Measurements from ENCODE around the gene TICAM2. TPM values are rescaled to one million over a fixed set of nuclear protein-coding genes. Genes with fewer than 3 reads are reported as not detected.

Gene TICAM2
- total RNA-seq, 1 experiment from 2014 or later: 2.1 TPM

- Mint-ChIP-seq H3K4me1 (ENCODE audit: low read depth, unreplicated experiment) (no peaks in the 10 kb centered on the region), H3K36me3 (ENCODE audit: insufficient read depth, unreplicated experiment) (no peaks in the 10 kb centered on the region), H3K27me3 (ENCODE audit: unreplicated experiment) (no peaks in the 10 kb centered on the region), H3K27ac (ENCODE audit: unreplicated experiment) (no peak overlapping the region), H3K4me3 (ENCODE audit: low read depth, unreplicated experiment) (no peak overlapping the region), H3K9me3 (ENCODE audit: low read depth, unreplicated experiment) (no peaks in the 10 kb centered on the region)
- DNase-seq: no peak
- intact Hi-C loops (cut with micrococcal nuclease; ENCODE audit: unreplicated experiment): no loop called here
- CTCF ChIA-PET: no interaction called here
- no TSS peak for BruUV-seq (replicated peaks)
- TF ChIP-seq CTCF (IDR thresholded peaks at IDR 0.05; ENCODE audit: unreplicated experiment): no peak
Measured at GRCh38 chr5:115589043-115589442, 13.2 kb downstream of the TICAM2 start.

- CTCF ChIA-PET: no interaction called here
- intact Hi-C loops (cut with micrococcal nuclease; ENCODE audit: unreplicated experiment): no loop called here
- H3K9me3 Mint-ChIP-seq (ENCODE audit: low read depth, unreplicated experiment): no peaks in the 10 kb centered on the region
- H3K27me3 Mint-ChIP-seq (ENCODE audit: unreplicated experiment): no peaks in the 10 kb centered on the region
- TF ChIP-seq CTCF (IDR thresholded peaks at IDR 0.05; ENCODE audit: unreplicated experiment): no peak
- H3K27ac Mint-ChIP-seq (ENCODE audit: unreplicated experiment): no peak overlapping the region
- no TSS peak for BruUV-seq (replicated peaks)
- no peaks in the 10 kb centered on the region for H3K4me1 Mint-ChIP-seq (ENCODE audit: low read depth, unreplicated experiment)
- DNase-seq: no peak
- no peaks in the 10 kb centered on the region for H3K36me3 Mint-ChIP-seq (ENCODE audit: insufficient read depth, unreplicated experiment)
- H3K4me3 Mint-ChIP-seq (ENCODE audit: low read depth, unreplicated experiment): no peak overlapping the region
Measured at GRCh38 chr5:115588640-115589039, 13.6 kb downstream of the TICAM2 start.

- no TSS peak for BruUV-seq (replicated peaks)
- CTCF ChIA-PET: no interaction called here
Measured at GRCh38 chr5:115586525-115587146, 15.6 kb downstream of the TICAM2 start.

GRCh38 chr5:115585265-115585664 is 17.0 kb downstream of the TICAM2 start:
- CTCF ChIA-PET: no interaction called here
- intact Hi-C loops (cut with micrococcal nuclease; ENCODE audit: unreplicated experiment): loop anchor here (1.0 kb wide), 1 partner anchor 36 kb away; no protein-coding TSS in a partner anchor
- no peaks in the 10 kb centered on the region for H3K27me3 Mint-ChIP-seq (ENCODE audit: unreplicated experiment)
- H3K4me1 Mint-ChIP-seq (ENCODE audit: low read depth, unreplicated experiment): no peaks in the 10 kb centered on the region
- no peak for DNase-seq
- H3K9me3 Mint-ChIP-seq (ENCODE audit: low read depth, unreplicated experiment): no peaks in the 10 kb centered on the region
- no peak overlapping the region for H3K4me3 Mint-ChIP-seq (ENCODE audit: low read depth, unreplicated experiment)
- H3K27ac Mint-ChIP-seq (ENCODE audit: unreplicated experiment): no peak overlapping the region
- BruUV-seq (replicated peaks): no TSS peak
- H3K36me3 Mint-ChIP-seq (ENCODE audit: insufficient read depth, unreplicated experiment): no peaks in the 10 kb centered on the region
- TF ChIP-seq CTCF (IDR thresholded peaks at IDR 0.05; ENCODE audit: unreplicated experiment): no peak

More at GRCh38 chr5:115586525-115587146, 15.6 kb downstream of the TICAM2 start:
- intact Hi-C loops (cut with micrococcal nuclease; ENCODE audit: unreplicated experiment): loop anchor here (1.0 kb wide), 2 partner anchors 277 to 488 kb away; no protein-coding TSS in a partner anchor
- Mint-ChIP-seq H3K36me3 (ENCODE audit: insufficient read depth, unreplicated experiment) (no peaks in the 10 kb centered on the region), H3K27me3 (ENCODE audit: unreplicated experiment) (no peaks in the 10 kb centered on the region), H3K9me3 (ENCODE audit: low read depth, unreplicated experiment) (no peaks in the 10 kb centered on the region), H3K4me1 (ENCODE audit: low read depth, unreplicated experiment) (no peaks in the 10 kb centered on the region), H3K4me3 (ENCODE audit: low read depth, unreplicated experiment) (no peak overlapping the region), H3K27ac (ENCODE audit: unreplicated experiment) (no peak overlapping the region)
- peak; percentile 54 for TF ChIP-seq CTCF (IDR thresholded peaks at IDR 0.05; ENCODE audit: unreplicated experiment)
- no peak for DNase-seq
